A549 treated with GW870086 at 1 μM for 4 hours (cell line): ENCODE data around the gene CDCA8. TPM values are rescaled to one million over a fixed set of nuclear protein-coding genes. Genes with fewer than 3 reads are reported as not detected.

Source experiments
- total RNA-seq: library from RNA; stranded (reverse); fragments of 200-300 nt; extraction: Qiagen RNA extraction; gene quantifications from 5 replicates; pipeline ENCODE4 v1.2.3, GENCODE V29; 2022; ENCODE audit warnings: low read depth

CDCA8 gene
- total RNA-seq = 44.9 to 49.2 TPM (median 46.5 TPM) in 5 replicates

GRCh38 chr1:37692078-37692833 lies at the start of gene CDCA8:
Gene CDCA8, plus strand, starts transcription at chr1:37692516. Its CDS starts 175 bp downstream, at chr1:37692691.

Other genes with a start within 250 kb of the CDCA8 start
- gene ZC3H12A, start 217.9 kb upstream of the CDCA8 start, total RNA-seq = 33.2 to 47.8 TPM (median 41.9 TPM) in 5 replicates
- gene MEAF6, start 177.8 kb upstream of the CDCA8 start, total RNA-seq = 46.0 to 62.1 TPM (median 47.9 TPM) in 5 replicates
- 9.0 to 14.5 TPM (median 13.0 TPM) in 5 replicates for gene SNIP1, start 138.2 kb upstream of the CDCA8 start, total RNA-seq
- 0.05 to 0.38 TPM (median 0.05 TPM) in 3 of 5 replicates, not detected in the others for gene DNALI1, start 135.6 kb upstream of the CDCA8 start, total RNA-seq
- gene GNL2, start 96.6 kb upstream of the CDCA8 start, total RNA-seq = 49.7 to 58.3 TPM (median 57.0 TPM) in 5 replicates
- gene RSPO1, start 57.6 kb upstream of the CDCA8 start, total RNA-seq = 0.08 to 0.15 TPM (median 0.11 TPM) in 4 of 5 replicates, not detected in the other
- 0.96 to 2.1 TPM (median 1.3 TPM) in 5 replicates for gene EPHA10, start 72.6 kb downstream of the CDCA8 start, total RNA-seq
- gene MANEAL, start 101.3 kb downstream of the CDCA8 start, total RNA-seq = 21.3 to 25.5 TPM (median 24.6 TPM) in 5 replicates
- gene C1orf122, start 115.3 kb downstream of the CDCA8 start, total RNA-seq = 38.4 to 66.0 TPM (median 58.1 TPM) in 5 replicates
- 11.7 to 19.1 TPM (median 17.7 TPM) in 5 replicates for gene YRDC, start 115.7 kb downstream of the CDCA8 start, total RNA-seq
- gene MTF1, start 167.1 kb downstream of the CDCA8 start, total RNA-seq = 4.4 to 5.4 TPM (median 5.2 TPM) in 5 replicates